Measurements from ENCODE around the gene LRMDA.

The LRMDA gene

GRCh38 chr10:76399226-76399625 lies 967.8 kb downstream of the LRMDA start:
- peaks cover 20% of the 10 kb centered on the region for H3K4me1 Mint-ChIP-seq (ENCODE audit: low read depth)
- H3K36me3 Mint-ChIP-seq (ENCODE audit: low read depth) = peaks cover 14% of the 10 kb centered on the region
- no peaks in the 10 kb centered on the region for H3K9me3 Mint-ChIP-seq
- H3K27ac Mint-ChIP-seq = no peak overlapping the region
- H3K27me3 Mint-ChIP-seq = no peaks in the 10 kb centered on the region
- H3K4me3 Mint-ChIP-seq = no peak overlapping the region
- intact Hi-C loops (cut with micrococcal nuclease) = no loop called here

- H3K4me1 Mint-ChIP-seq (ENCODE audit: low read depth) = peaks cover 37% of the 10 kb centered on the region
- H3K36me3 Mint-ChIP-seq (ENCODE audit: low read depth) = peaks cover 20% of the 10 kb centered on the region
- H3K27me3 Mint-ChIP-seq = no peaks in the 10 kb centered on the region
- intact Hi-C loops (cut with micrococcal nuclease) = no loop called here
- H3K4me3 Mint-ChIP-seq = no peak overlapping the region
- peaks cover 18% of the 10 kb centered on the region for H3K9me3 Mint-ChIP-seq
- no peak overlapping the region for H3K27ac Mint-ChIP-seq
Measured at GRCh38 chr10:76401006-76401405, 969.6 kb downstream of the LRMDA start.

- Mint-ChIP-seq H3K27ac (peak overlapping the region; percentile 90), H3K36me3 (ENCODE audit: low read depth) (peaks cover 12% of the 10 kb centered on the region), H3K4me3 (no peak overlapping the region), H3K27me3 (no peaks in the 10 kb centered on the region), H3K4me1 (ENCODE audit: low read depth) (peaks cover 37% of the 10 kb centered on the region), H3K9me3 (peaks cover 19% of the 10 kb centered on the region)
- intact Hi-C loops (cut with micrococcal nuclease) = no loop called here
Measured at GRCh38 chr10:76403912-76404311, 972.5 kb downstream of the LRMDA start.

GRCh38 chr10:76404531-76404930 lies 973.1 kb downstream of the LRMDA start:
- intact Hi-C loops (cut with micrococcal nuclease) = no loop called here
- Mint-ChIP-seq H3K4me1 (ENCODE audit: low read depth) (peaks cover 37% of the 10 kb centered on the region), H3K27ac (peak overlapping the region; percentile 90), H3K9me3 (peaks cover 19% of the 10 kb centered on the region), H3K27me3 (no peaks in the 10 kb centered on the region), H3K4me3 (peak overlapping the region; percentile 53), H3K36me3 (ENCODE audit: low read depth) (peaks cover 12% of the 10 kb centered on the region)

- Mint-ChIP-seq H3K27ac (peak overlapping the region; percentile 90), H3K27me3 (no peaks in the 10 kb centered on the region), H3K36me3 (ENCODE audit: low read depth) (peaks cover 6% of the 10 kb centered on the region), H3K4me1 (ENCODE audit: low read depth) (peaks cover 37% of the 10 kb centered on the region), H3K4me3 (no peak overlapping the region), H3K9me3 (peaks cover 19% of the 10 kb centered on the region)
- intact Hi-C loops (cut with micrococcal nuclease) = no loop called here
Measured at GRCh38 chr10:76405922-76406321, 974.5 kb downstream of the LRMDA start.

GRCh38 chr10:76408646-76409045 lies 977.2 kb downstream of the LRMDA start:
- Mint-ChIP-seq H3K36me3 (ENCODE audit: low read depth) (peaks cover 6% of the 10 kb centered on the region), H3K4me3 (no peak overlapping the region), H3K9me3 (peaks cover 30% of the 10 kb centered on the region), H3K4me1 (ENCODE audit: low read depth) (peaks cover 28% of the 10 kb centered on the region), H3K27me3 (no peaks in the 10 kb centered on the region), H3K27ac (no peak overlapping the region)
- intact Hi-C loops (cut with micrococcal nuclease) = no loop called here

GRCh38 chr10:76411729-76412435 lies 980.5 kb downstream of the LRMDA start:
- intact Hi-C loops (cut with micrococcal nuclease) = no loop called here
- Mint-ChIP-seq H3K36me3 (ENCODE audit: low read depth) (no peaks in the 10 kb centered on the region), H3K4me1 (ENCODE audit: low read depth) (peaks cover 5% of the 10 kb centered on the region), H3K27me3 (no peaks in the 10 kb centered on the region), H3K27ac (no peak overlapping the region), H3K4me3 (no peak overlapping the region), H3K9me3 (peaks cover 11% of the 10 kb centered on the region)

GRCh38 chr10:76415554-76415953 lies 984.1 kb downstream of the LRMDA start:
- intact Hi-C loops (cut with micrococcal nuclease) = no loop called here
- no peak overlapping the region for H3K27ac Mint-ChIP-seq
- peaks cover 11% of the 10 kb centered on the region for H3K9me3 Mint-ChIP-seq

GRCh38 chr10:76416642-76417041 lies 985.2 kb downstream of the LRMDA start:
- H3K9me3 Mint-ChIP-seq = peaks cover 11% of the 10 kb centered on the region
- intact Hi-C loops (cut with micrococcal nuclease) = no loop called here
- H3K36me3 Mint-ChIP-seq (ENCODE audit: low read depth) = no peaks in the 10 kb centered on the region
- H3K27ac Mint-ChIP-seq = no peak overlapping the region
- no peak overlapping the region for H3K4me3 Mint-ChIP-seq
- H3K4me1 Mint-ChIP-seq (ENCODE audit: low read depth) = peaks cover 10% of the 10 kb centered on the region
- no peaks in the 10 kb centered on the region for H3K27me3 Mint-ChIP-seq

More at GRCh38 chr10:76415554-76415953, 984.1 kb downstream of the LRMDA start:
- Mint-ChIP-seq H3K27me3 (no peaks in the 10 kb centered on the region), H3K36me3 (ENCODE audit: low read depth) (no peaks in the 10 kb centered on the region), H3K4me1 (ENCODE audit: low read depth) (peaks cover 5% of the 10 kb centered on the region), H3K4me3 (no peak overlapping the region)

- Mint-ChIP-seq H3K4me1 (ENCODE audit: low read depth) (peaks cover 5% of the 10 kb centered on the region), H3K27me3 (no peaks in the 10 kb centered on the region), H3K4me3 (no peak overlapping the region), H3K27ac (no peak overlapping the region), H3K9me3 (no peaks in the 10 kb centered on the region), H3K36me3 (ENCODE audit: low read depth) (no peaks in the 10 kb centered on the region)
- intact Hi-C loops (cut with micrococcal nuclease) = no loop called here
Measured at GRCh38 chr10:76420725-76421124, 989.3 kb downstream of the LRMDA start.

GRCh38 chr10:76422769-76423168 lies 991.3 kb downstream of the LRMDA start:
- H3K9me3 Mint-ChIP-seq = no peaks in the 10 kb centered on the region
- no peaks in the 10 kb centered on the region for H3K27me3 Mint-ChIP-seq
- no peak overlapping the region for H3K4me3 Mint-ChIP-seq
- no peaks in the 10 kb centered on the region for H3K36me3 Mint-ChIP-seq (ENCODE audit: low read depth)
- H3K27ac Mint-ChIP-seq = no peak overlapping the region
- intact Hi-C loops (cut with micrococcal nuclease) = no loop called here
- H3K4me1 Mint-ChIP-seq (ENCODE audit: low read depth) = peaks cover 5% of the 10 kb centered on the region

GRCh38 chr10:76428551-76429367 lies 997.3 kb downstream of the LRMDA start:
- Mint-ChIP-seq H3K27me3 (no peaks in the 10 kb centered on the region), H3K4me1 (ENCODE audit: low read depth) (peaks cover 16% of the 10 kb centered on the region), H3K36me3 (ENCODE audit: low read depth) (no peaks in the 10 kb centered on the region), H3K4me3 (no peak overlapping the region), H3K27ac (peak overlapping the region; percentile 45), H3K9me3 (no peaks in the 10 kb centered on the region)
- intact Hi-C loops (cut with micrococcal nuclease) = no loop called here

GRCh38 chr10:76429368-76430060 lies 998.1 kb downstream of the LRMDA start:
- H3K36me3 Mint-ChIP-seq (ENCODE audit: low read depth) = no peaks in the 10 kb centered on the region
- no peak overlapping the region for H3K4me3 Mint-ChIP-seq
- no peaks in the 10 kb centered on the region for H3K9me3 Mint-ChIP-seq
- peaks cover 16% of the 10 kb centered on the region for H3K4me1 Mint-ChIP-seq (ENCODE audit: low read depth)
- intact Hi-C loops (cut with micrococcal nuclease) = no loop called here
- H3K27me3 Mint-ChIP-seq = no peaks in the 10 kb centered on the region
- H3K27ac Mint-ChIP-seq = peak overlapping the region; percentile 45

- Mint-ChIP-seq H3K4me1 (ENCODE audit: low read depth) (peaks cover 16% of the 10 kb centered on the region), H3K27ac (no peak overlapping the region), H3K9me3 (no peaks in the 10 kb centered on the region), H3K4me3 (no peak overlapping the region), H3K36me3 (ENCODE audit: low read depth) (no peaks in the 10 kb centered on the region), H3K27me3 (no peaks in the 10 kb centered on the region)
- intact Hi-C loops (cut with micrococcal nuclease) = no loop called here
Measured at GRCh38 chr10:76430061-76430645, 998.7 kb downstream of the LRMDA start.

Measured in dendritic cell treated with granulocyte-macrophage colony-stimulating factor and Interleukin-4, amounts not matched to agents 40 ng/mL and 50 ng/mL, for 4 days (primary cell).